Skeletal muscle cell (primary cell): Measurements from ENCODE around the gene RGS12.

ENCODE experiments used
- DNase-seq: peaks from one replicate; pipeline ENCODE4 v3.0.0-alpha.2; 2010; ENCODE audit warnings: low read depth
- H3K4me3 ChIP-seq: 2 replicates; pipeline ENCODE4 v1.5.1; 2011; ENCODE audit warnings: low read depth, mild to moderate bottlenecking, control low read depth, low read length, moderate library complexity

RGS12 gene

GRCh38 chr4:3305610-3306371, 13.0 kb downstream of the RGS12 start:
- H3K4me3 ChIP-seq, result no peak overlapping the region
- DNase-seq, result no peak

- no peak overlapping the region for H3K4me3 ChIP-seq
- no peak for DNase-seq
Measured at GRCh38 chr4:3306450-3306849, 13.6 kb downstream of the RGS12 start.

- no peak for DNase-seq
- H3K4me3 ChIP-seq, result no peak overlapping the region
Measured at GRCh38 chr4:3307060-3307459, 14.2 kb downstream of the RGS12 start.

- no peak overlapping the region for H3K4me3 ChIP-seq
- DNase-seq, result no peak
Measured at GRCh38 chr4:3307486-3307885, 14.7 kb downstream of the RGS12 start.

- H3K4me3 ChIP-seq, result no peak overlapping the region
- DNase-seq, result no peak
Measured at GRCh38 chr4:3307891-3308575, 15.2 kb downstream of the RGS12 start.

- DNase-seq, result no peak
- H3K4me3 ChIP-seq, result no peak overlapping the region
Measured at GRCh38 chr4:3308691-3309090, 15.9 kb downstream of the RGS12 start.

- H3K4me3 ChIP-seq, result no peak overlapping the region
- no peak for DNase-seq
Measured at GRCh38 chr4:3310301-3311094, 17.7 kb downstream of the RGS12 start.

GRCh38 chr4:3311095-3311372, 18.2 kb downstream of the RGS12 start:
- no peak for DNase-seq
- no peak overlapping the region for H3K4me3 ChIP-seq

GRCh38 chr4:3311489-3312171, 18.8 kb downstream of the RGS12 start:
- H3K4me3 ChIP-seq, result no peak overlapping the region
- DNase-seq, result no peak

GRCh38 chr4:3312362-3312761, 19.5 kb downstream of the RGS12 start:
- no peak overlapping the region for H3K4me3 ChIP-seq
- no peak for DNase-seq

- no peak for DNase-seq
- H3K4me3 ChIP-seq, result no peak overlapping the region
Measured at GRCh38 chr4:3313139-3313538, 20.3 kb downstream of the RGS12 start.

GRCh38 chr4:3313556-3314228, 20.9 kb downstream of the RGS12 start:
- H3K4me3 ChIP-seq, result no peak overlapping the region
- no peak for DNase-seq

GRCh38 chr4:3314706-3315260, 22.0 kb downstream of the RGS12 start:
- no peak for DNase-seq
- no peak overlapping the region for H3K4me3 ChIP-seq

GRCh38 chr4:3315566-3315965, 22.7 kb downstream of the RGS12 start:
- DNase-seq, result no peak
- no peak overlapping the region for H3K4me3 ChIP-seq

GRCh38 chr4:3316146-3316545, 23.3 kb downstream of the RGS12 start:
- DNase-seq, result no peak

GRCh38 chr4:3317011-3317655, 24.3 kb downstream of the RGS12 start:
- no peak overlapping the region for H3K4me3 ChIP-seq
- DNase-seq, result no peak

More at GRCh38 chr4:3316146-3316545, 23.3 kb downstream of the RGS12 start:
- no peak overlapping the region for H3K4me3 ChIP-seq

GRCh38 chr4:3317656-3318211, 24.9 kb downstream of the RGS12 start:
- no peak overlapping the region for H3K4me3 ChIP-seq
- DNase-seq, result no peak

GRCh38 chr4:3318561-3319021, 25.8 kb downstream of the RGS12 start:
- no peak for DNase-seq
- no peak overlapping the region for H3K4me3 ChIP-seq
